A549 (cell line): ENCODE results near the gene CLGN. TPM values are rescaled to one million over a fixed set of nuclear protein-coding genes. Genes with fewer than 3 reads are reported as not detected.

Experiments used
- ATAC-seq, 2 experiments: fragments of 200-7000 bp in 1 of 2; fragments of >200 bp in 1 of 2; cut with Nextera tagmentation in 1 of 2; cut with Tn5 transposase in 1 of 2; 3 replicates each; pipeline versions ENCODE4 v1.8.0 to v1.9.1; 2018 to 2020; ENCODE audit warnings: mild to moderate bottlenecking in 1 of 2, moderate library complexity in 1 of 2
- CTCF ChIA-PET: fragments of 300-600 bp; sonication (Branson Sonifier 250); formaldehyde crosslinking; extraction: SDS; loops from one replicate; lab custom pipeline; 2021; ENCODE audit warnings: antibody characterized with exemption, inconsistent platforms; lab: Yijun Ruan, JAX
- POLR2A ChIA-PET: fragments of 350-600 bp; formaldehyde crosslinking; extraction: SDS; loops from one replicate; lab custom pipeline; 2021; ENCODE audit warnings: antibody characterized with exemption, inconsistent platforms; lab: Yijun Ruan, JAX
- DNase-seq, 2 experiments: peaks; one replicate each; pipeline versions ENCODE4 v3.0.0 to v3.0.0-alpha.2; 2011 to 2016; ENCODE audit warnings: low read depth in 1 of 2, low spot score in 1 of 2
- FAIRE-seq: peaks from 2 replicates; lab custom pipeline; 2011; peaks lifted over from hg19 to GRCh38; lab: Jason Lieb, UNC
- H3K27ac ChIP-seq, 2 experiments: fragments of >200 bp; sonication (Bioruptor Twin); formaldehyde crosslinking; 3 replicates each; pipeline ENCODE4 v1.5.1; 2016 to 2017
- H3K4me1 ChIP-seq: fragments of >200 bp; sonication (Bioruptor Twin); formaldehyde crosslinking; 3 replicates; pipeline ENCODE4 v1.6.1; 2016
- H3K4me2 ChIP-seq: fragments of >200 bp; sonication (Bioruptor Twin); formaldehyde crosslinking; 3 replicates; pipeline ENCODE4 v1.6.1; 2016
- H3K4me3 ChIP-seq: fragments of >200 bp; sonication (Bioruptor Twin); formaldehyde crosslinking; 3 replicates; pipeline ENCODE4 v1.5.1; 2016
- H3K9me3 ChIP-seq: fragments of >200 bp; sonication (Bioruptor Twin); formaldehyde crosslinking; 3 replicates; pipeline ENCODE4 v1.6.1; 2016
- CBX8 ChIP-seq: fragments of 200-600 bp; sonication (generic); IDR thresholded peaks from 2 replicates; pipeline ENCODE4 v1.6.1; 2016
- FOSL2 ChIP-seq, 2 experiments: fragments of 450-650 bp in 1 of 2; fragments of >200 bp in 1 of 2; sonication (Bioruptor Twin) in 1 of 2; formaldehyde crosslinking; IDR thresholded peaks; 2 replicates each; pipeline versions ENCODE4 v1.5.0 to v1.6.1; 2016 to 2020; ENCODE audit warnings: mild to moderate bottlenecking in 1 of 2, moderate library complexity in 1 of 2
- GATA3 ChIP-seq: IDR thresholded peaks from 2 replicates; pipeline ENCODE4 v1.6.1; 2012; ENCODE audit warnings: borderline replicate concordance
- HOXB13 ChIP-seq: fragments of 250-450 bp; sonication (Bioruptor Pico); IDR thresholded peaks from 2 replicates; pipeline ENCODE4 v1.5.0; 2020; ENCODE audit warnings: low read depth, mild to moderate bottlenecking, moderate library complexity
- HOXB5 ChIP-seq: fragments of 250-450 bp; sonication (Bioruptor Pico); IDR thresholded peaks from 2 replicates; pipeline ENCODE4 v1.5.0; 2020; ENCODE audit warnings: mild to moderate bottlenecking, moderate library complexity
- JUNB ChIP-seq: fragments of >200 bp; sonication (Bioruptor Twin); formaldehyde crosslinking; IDR thresholded peaks from 2 replicates; pipeline ENCODE4 v1.6.1; 2016
- KDM1A ChIP-seq: fragments of 200-600 bp; sonication (generic); IDR thresholded peaks from 2 replicates; pipeline ENCODE4 v1.6.1; 2016; ENCODE audit warnings: low read depth, mild to moderate bottlenecking
- KDM5A ChIP-seq: fragments of 200-600 bp; sonication (generic); IDR thresholded peaks from 2 replicates; pipeline ENCODE4 v1.6.1; 2016; ENCODE audit warnings: antibody characterized with exemption, mild to moderate bottlenecking
- MAFK ChIP-seq: fragments of 450-650 bp; IDR thresholded peaks from 2 replicates; pipeline ENCODE4 v1.6.1; 2014; ENCODE audit not compliant: partially characterized antibody
- NFE2L2 ChIP-seq: fragments of 150-350 bp; conservative IDR thresholded peaks from 2 replicates; pipeline ENCODE4 v1.6.1; 2014; ENCODE audit warnings: low read length
- NPAS2 ChIP-seq: fragments of 250-450 bp; sonication (Bioruptor Pico); IDR thresholded peaks from 2 replicates; pipeline ENCODE4 v1.8.0; 2022; ENCODE audit warnings: mild to moderate bottlenecking, moderate library complexity, borderline replicate concordance
- RARB ChIP-seq: fragments of 250-450 bp; sonication (Bioruptor Pico); IDR thresholded peaks from 2 replicates; pipeline ENCODE4 v1.8.0; 2021; ENCODE audit warnings: mild to moderate bottlenecking, moderate library complexity
- RCOR1 ChIP-seq: fragments of 150-350 bp; IDR thresholded peaks from 2 replicates; pipeline ENCODE4 v1.6.1; 2014; ENCODE audit warnings: antibody characterized with exemption, low read length, low read depth
- RNF2 ChIP-seq: fragments of 200-600 bp; sonication (generic); IDR thresholded peaks from 2 replicates; pipeline ENCODE4 v1.6.1; 2016; ENCODE audit warnings: low read depth, mild to moderate bottlenecking, antibody characterized with exemption, moderate library complexity, borderline replicate concordance
- SMC3 ChIP-seq: fragments of >200 bp; sonication (Bioruptor Twin); formaldehyde crosslinking; IDR thresholded peaks from 3 replicates; pipeline ENCODE4 v1.6.1; 2018; ENCODE audit warnings: inconsistent platforms
- SREBF2 ChIP-seq: fragments of 450-650 bp; IDR thresholded peaks from 2 replicates; pipeline ENCODE4 v1.6.1; 2014; ENCODE audit warnings: mild to moderate bottlenecking, moderate library complexity
- TP53 ChIP-seq: fragments of 250-450 bp; sonication (Bioruptor Pico); IDR thresholded peaks from 2 replicates; pipeline ENCODE4 v1.5.0; 2021; ENCODE audit warnings: mild to moderate bottlenecking, moderate library complexity
- ZC3H11A ChIP-seq: fragments of 450-650 bp; IDR thresholded peaks from 2 replicates; pipeline ENCODE4 v1.6.1; 2014; ENCODE audit warnings: antibody characterized with exemption, mild to moderate bottlenecking
- ZFP36 ChIP-seq: fragments of 450-650 bp; IDR thresholded peaks from 2 replicates; pipeline ENCODE4 v1.6.1; 2014; ENCODE audit warnings: borderline replicate concordance; ENCODE audit not compliant: partially characterized antibody
- ZNF302 ChIP-seq: fragments of 250-450 bp; sonication (Bioruptor Pico); IDR thresholded peaks from 2 replicates; pipeline ENCODE4 v1.9.0; 2021; ENCODE audit warnings: inconsistent platforms, mild to moderate bottlenecking, moderate library complexity
- WGBS: methylation state at CpG from one replicate; pipeline ENCODE4 v1.1.6; 2017; ENCODE audit errors: missing lambda C conversion rate; 5-methylcytosine and 5-hydroxymethylcytosine counted together
- polyA plus RNA-seq, 4 experiments: library from polyadenylated mRNA; depleted of rRNA in 3 of 4; stranded (reverse); fragments of >200 nt; fragmentation: RNase III in 1 of 4; extraction: RNeasy Plus Mini Kit Qiagen cat#74134 plus additional on column Dnase treatment in 1 of 4; gene quantifications; 2 replicates in 3 of 4; 3 replicates in 1 of 4; pipeline ENCODE4 v1.2.3, GENCODE V29; 2011 to 2017
- TF ChIP-seq, protein P1 (sequence below): fragments of 200-600 bp; sonication (generic); IDR thresholded peaks from 2 replicates; pipeline ENCODE4 v1.6.1; 2016; ENCODE audit warnings: antibody characterized with exemption, mild to moderate bottlenecking, moderate library complexity
- TF ChIP-seq, protein P2 (sequence below): fragments of >200 bp; sonication (Bioruptor Twin); formaldehyde crosslinking; IDR thresholded peaks from 3 replicates; pipeline ENCODE4 v1.5.1; 2016
- TF ChIP-seq, protein P3 (sequence below): fragments of 150-350 bp; IDR thresholded peaks from 2 replicates; pipeline ENCODE4 v1.6.1; 2014; ENCODE audit warnings: low read depth, mild to moderate bottlenecking, low read length

Gene CLGN
- polyA plus RNA-seq, 2 of the 4 experiments (the other 2 are of a cell fraction), result 8.4 to 30.9 TPM

DNA sequence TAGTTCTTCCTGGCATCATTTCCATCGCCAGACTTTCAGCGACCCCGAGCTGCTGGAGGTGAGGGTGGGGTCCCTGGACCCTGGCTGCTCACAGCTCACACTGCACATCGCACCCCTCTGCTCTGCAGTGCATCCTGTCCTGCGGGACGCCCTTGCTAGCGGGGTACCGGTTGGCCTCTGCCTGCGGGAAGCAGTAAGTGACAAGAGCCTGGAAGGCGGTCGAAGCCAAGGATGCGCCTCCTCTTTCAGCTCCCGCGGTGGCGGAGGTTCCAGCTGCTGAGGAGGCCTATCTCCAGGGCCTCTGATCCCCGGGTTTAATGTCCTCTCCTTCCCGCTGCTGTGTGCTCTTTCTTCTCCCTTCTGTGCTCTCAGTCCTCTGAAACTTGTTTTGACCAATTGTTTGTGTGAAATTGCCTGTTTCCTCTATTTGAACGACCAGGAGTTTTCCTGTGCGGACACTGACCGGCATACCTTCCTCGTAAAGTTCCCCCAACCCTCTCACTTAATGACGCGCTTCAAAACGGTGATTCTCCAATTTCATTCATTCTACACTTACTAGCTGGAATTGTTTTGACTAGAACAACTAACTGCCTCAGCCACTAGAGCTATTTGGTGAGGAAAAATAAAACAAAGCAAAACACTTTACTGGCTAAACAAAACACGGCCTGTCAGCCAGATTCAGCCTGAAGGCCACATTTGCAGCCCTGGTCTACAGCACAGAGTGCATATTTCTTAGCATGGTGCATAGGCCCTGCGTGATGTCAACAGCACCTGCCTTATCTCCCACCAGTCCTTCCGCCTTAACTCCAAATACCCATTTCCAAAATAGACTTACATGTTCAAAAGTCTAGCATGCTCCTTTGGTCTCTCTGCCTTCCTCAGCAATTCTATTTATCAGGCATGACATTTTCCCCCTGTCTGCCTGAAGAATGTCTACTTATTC is 42.6 kb upstream of the CLGN start (continued):
- TF ChIP-seq ZFP36 (no peak), SMC3 (no peak), JUNB (no peak)
- TF ChIP-seq, all 56 proteins: peak for 0

DNA sequence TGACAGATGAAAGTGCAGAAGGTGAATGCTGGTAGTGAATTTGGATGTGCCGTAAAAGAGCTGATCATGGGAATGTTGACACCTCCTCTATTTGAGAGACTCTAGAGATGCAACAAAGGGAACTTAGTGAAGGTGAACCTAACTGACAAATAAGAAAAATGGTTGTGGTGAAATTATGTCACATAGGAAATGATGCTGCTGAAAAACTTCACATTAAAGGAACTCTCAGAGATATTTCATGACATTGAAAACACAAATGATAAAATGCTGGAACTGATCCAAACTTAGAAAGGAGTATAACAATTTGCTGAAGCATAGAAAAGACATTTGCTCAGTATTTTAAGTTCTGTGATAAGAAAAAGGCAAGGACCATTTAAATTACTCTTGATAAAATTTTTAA is 38.7 kb upstream of the CLGN start:
- Histone ChIP-seq H3K4me2 (no peak overlapping the region), H3K27ac (no peak overlapping the region), H3K9me3 (no peaks in the 10 kb centered on the region), H3K4me1 (no peaks in the 10 kb centered on the region), H3K4me3 (no peak overlapping the region)
- ATAC-seq, result no peak
- CTCF ChIA-PET, result no interaction called here
- POLR2A ChIA-PET, result no interaction called here
- WGBS, result 100% methylated on average over 1 of the region's 1 CpG
- DNase-seq, result no peak
- no peak for FAIRE-seq
- TF ChIP-seq GATA3 (no peak), SREBF2 (no peak), RNF2 (no peak), MAFK (no peak), TP53 (CRISPR knock-in tag) (no peak), ZNF302 (no peak), CBX8 (no peak), KDM1A (no peak), HOXB5 (CRISPR knock-in tag) (no peak)
- TF ChIP-seq, protein P1, sequence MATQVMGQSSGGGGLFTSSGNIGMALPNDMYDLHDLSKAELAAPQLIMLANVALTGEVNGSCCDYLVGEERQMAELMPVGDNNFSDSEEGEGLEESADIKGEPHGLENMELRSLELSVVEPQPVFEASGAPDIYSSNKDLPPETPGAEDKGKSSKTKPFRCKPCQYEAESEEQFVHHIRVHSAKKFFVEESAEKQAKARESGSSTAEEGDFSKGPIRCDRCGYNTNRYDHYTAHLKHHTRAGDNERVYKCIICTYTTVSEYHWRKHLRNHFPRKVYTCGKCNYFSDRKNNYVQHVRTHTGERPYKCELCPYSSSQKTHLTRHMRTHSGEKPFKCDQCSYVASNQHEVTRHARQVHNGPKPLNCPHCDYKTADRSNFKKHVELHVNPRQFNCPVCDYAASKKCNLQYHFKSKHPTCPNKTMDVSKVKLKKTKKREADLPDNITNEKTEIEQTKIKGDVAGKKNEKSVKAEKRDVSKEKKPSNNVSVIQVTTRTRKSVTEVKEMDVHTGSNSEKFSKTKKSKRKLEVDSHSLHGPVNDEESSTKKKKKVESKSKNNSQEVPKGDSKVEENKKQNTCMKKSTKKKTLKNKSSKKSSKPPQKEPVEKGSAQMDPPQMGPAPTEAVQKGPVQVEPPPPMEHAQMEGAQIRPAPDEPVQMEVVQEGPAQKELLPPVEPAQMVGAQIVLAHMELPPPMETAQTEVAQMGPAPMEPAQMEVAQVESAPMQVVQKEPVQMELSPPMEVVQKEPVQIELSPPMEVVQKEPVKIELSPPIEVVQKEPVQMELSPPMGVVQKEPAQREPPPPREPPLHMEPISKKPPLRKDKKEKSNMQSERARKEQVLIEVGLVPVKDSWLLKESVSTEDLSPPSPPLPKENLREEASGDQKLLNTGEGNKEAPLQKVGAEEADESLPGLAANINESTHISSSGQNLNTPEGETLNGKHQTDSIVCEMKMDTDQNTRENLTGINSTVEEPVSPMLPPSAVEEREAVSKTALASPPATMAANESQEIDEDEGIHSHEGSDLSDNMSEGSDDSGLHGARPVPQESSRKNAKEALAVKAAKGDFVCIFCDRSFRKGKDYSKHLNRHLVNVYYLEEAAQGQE, result no peak
- TF ChIP-seq, protein P2, sequence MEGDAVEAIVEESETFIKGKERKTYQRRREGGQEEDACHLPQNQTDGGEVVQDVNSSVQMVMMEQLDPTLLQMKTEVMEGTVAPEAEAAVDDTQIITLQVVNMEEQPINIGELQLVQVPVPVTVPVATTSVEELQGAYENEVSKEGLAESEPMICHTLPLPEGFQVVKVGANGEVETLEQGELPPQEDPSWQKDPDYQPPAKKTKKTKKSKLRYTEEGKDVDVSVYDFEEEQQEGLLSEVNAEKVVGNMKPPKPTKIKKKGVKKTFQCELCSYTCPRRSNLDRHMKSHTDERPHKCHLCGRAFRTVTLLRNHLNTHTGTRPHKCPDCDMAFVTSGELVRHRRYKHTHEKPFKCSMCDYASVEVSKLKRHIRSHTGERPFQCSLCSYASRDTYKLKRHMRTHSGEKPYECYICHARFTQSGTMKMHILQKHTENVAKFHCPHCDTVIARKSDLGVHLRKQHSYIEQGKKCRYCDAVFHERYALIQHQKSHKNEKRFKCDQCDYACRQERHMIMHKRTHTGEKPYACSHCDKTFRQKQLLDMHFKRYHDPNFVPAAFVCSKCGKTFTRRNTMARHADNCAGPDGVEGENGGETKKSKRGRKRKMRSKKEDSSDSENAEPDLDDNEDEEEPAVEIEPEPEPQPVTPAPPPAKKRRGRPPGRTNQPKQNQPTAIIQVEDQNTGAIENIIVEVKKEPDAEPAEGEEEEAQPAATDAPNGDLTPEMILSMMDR, result no peak

DNA sequence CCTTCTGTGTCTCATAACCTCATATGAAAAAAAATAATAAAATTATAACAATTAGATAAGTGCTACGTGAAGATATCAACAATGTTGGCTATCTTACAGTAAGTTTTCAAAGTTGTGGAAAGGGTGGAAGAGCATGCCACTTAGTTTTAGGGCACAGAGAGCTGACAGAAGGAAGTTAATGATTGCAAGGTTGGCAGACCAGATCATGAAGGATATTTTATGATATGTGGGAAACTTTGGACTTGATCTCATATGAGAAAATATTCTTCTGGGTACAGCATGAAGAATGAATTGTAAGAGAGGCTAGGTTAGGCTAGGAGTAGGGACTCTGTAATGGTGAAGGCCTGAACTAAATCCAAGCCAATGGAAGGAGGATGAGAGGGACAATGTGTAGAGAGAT is 36.2 kb upstream of the CLGN start:
- no peak overlapping the region for H3K4me3 ChIP-seq
- H3K27ac ChIP-seq, result no peak overlapping the region
- ChIA-PET POLR2A (no interaction called here), CTCF (interaction anchor here (1.4 to 1.7 kb wide), 2 partner anchors 13 to 103 kb away, joined by 3 to 4 read pairs; no protein-coding TSS in a partner anchor)
- ATAC-seq (no peak), DNase-seq (no peak), FAIRE-seq (no peak)
- H3K4me1 ChIP-seq, result no peaks in the 10 kb centered on the region
- WGBS, result 7% methylated on average over 1 of the region's 1 CpG
- H3K9me3 ChIP-seq, result no peaks in the 10 kb centered on the region
- H3K4me2 ChIP-seq, result no peak overlapping the region
- TF ChIP-seq NFE2L2, result no peak
- no peak for TF ChIP-seq KDM5A
- no peak for TF ChIP-seq JUNB
- TF ChIP-seq, protein P1, result no peak
- no peak for TF ChIP-seq RCOR1
- TF ChIP-seq FOSL2 (IDR thresholded peaks at IDR 0.05), result no peak
- no peak for TF ChIP-seq FOSL2 (CRISPR knock-in tag; IDR thresholded peaks at IDR 0.05)
- TF ChIP-seq, protein P3, sequence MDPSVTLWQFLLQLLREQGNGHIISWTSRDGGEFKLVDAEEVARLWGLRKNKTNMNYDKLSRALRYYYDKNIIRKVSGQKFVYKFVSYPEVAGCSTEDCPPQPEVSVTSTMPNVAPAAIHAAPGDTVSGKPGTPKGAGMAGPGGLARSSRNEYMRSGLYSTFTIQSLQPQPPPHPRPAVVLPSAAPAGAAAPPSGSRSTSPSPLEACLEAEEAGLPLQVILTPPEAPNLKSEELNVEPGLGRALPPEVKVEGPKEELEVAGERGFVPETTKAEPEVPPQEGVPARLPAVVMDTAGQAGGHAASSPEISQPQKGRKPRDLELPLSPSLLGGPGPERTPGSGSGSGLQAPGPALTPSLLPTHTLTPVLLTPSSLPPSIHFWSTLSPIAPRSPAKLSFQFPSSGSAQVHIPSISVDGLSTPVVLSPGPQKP, result no peak
- no peak for TF ChIP-seq NPAS2 (CRISPR knock-in tag)
- TF ChIP-seq GATA3, result no peak
- TF ChIP-seq HOXB13 (CRISPR knock-in tag), result no peak
- no peak for TF ChIP-seq SMC3
- no peak for TF ChIP-seq RARB (CRISPR knock-in tag)
- TF ChIP-seq ZC3H11A, result no peak
- no peak for TF ChIP-seq ZNF302
- no peak for TF ChIP-seq HOXB5 (CRISPR knock-in tag)
